B cell (primary cell): ENCODE data around the gene RFTN2. TPM values are rescaled to one million over a fixed set of nuclear protein-coding genes. Genes with fewer than 3 reads are reported as not detected.

Experiments used
- ATAC-seq: fragments of 200-7000 bp; cut with Tn5 transposase; one replicate; pipeline ENCODE4 v1.10.0; 2021; ENCODE audit warnings: low read depth, mild to moderate bottlenecking, moderate number of reproducible peaks, moderate library complexity
- CTCF ChIA-PET: fragments of 350-600 bp; sonication (Branson Sonifier 250); formaldehyde crosslinking; loops from one replicate; lab custom pipeline; 2021; ENCODE audit warnings: antibody characterized with exemption, inconsistent platforms; lab: Charles Lee
- POLR2A ChIA-PET: fragments of 350-600 bp; sonication (Branson Sonifier 250); formaldehyde crosslinking; loops from one replicate; lab custom pipeline; 2021; ENCODE audit warnings: antibody characterized with exemption; lab: Charles Lee
- DNase-seq: peaks from one replicate; pipeline ENCODE4 v3.0.0; 2013
- H2AFZ ChIP-seq: 2 replicates; pipeline ENCODE4 v1.6.1; 2012; ENCODE audit warnings: mild to moderate bottlenecking, low read depth, low read length; ENCODE audit not compliant: insufficient read depth, poor library complexity, severe bottlenecking
- H3K27ac ChIP-seq, 2 donors: 1 replicate in 1 of 2; 2 replicates in 1 of 2; pipeline ENCODE4 v1.5.1; 2012 to 2013; ENCODE audit warnings: low read length in 2 of 2, mild to moderate bottlenecking in 2 of 2, moderate library complexity in 1 of 2
- H3K27me3 ChIP-seq, 4 experiments: fragments of 200-600 bp in 1 of 4; sonication (generic) in 1 of 4; replicated peaks in 1 of 4; 1 replicate in 2 of 4; 2 replicates in 2 of 4; pipeline versions ENCODE4 v1.6.1 to v1.7.0; 2013 to 2016; ENCODE audit warnings: low read length in 3 of 4, mild to moderate bottlenecking in 2 of 4, mixed read lengths in 1 of 4, moderate library complexity in 1 of 4; ENCODE audit not compliant: insufficient read depth in 4 of 4, control insufficient read depth in 3 of 4; ENCODE audit errors: control extremely low read depth in 1 of 4
- H3K36me3 ChIP-seq, 2 experiments: replicated peaks in 1 of 2; 1 replicate in 1 of 2; 2 replicates in 1 of 2; pipeline versions ENCODE4 v1.6.1 to v1.7.1; 2013; ENCODE audit warnings: low read length in 1 of 2; ENCODE audit not compliant: insufficient read depth in 2 of 2, control insufficient read depth in 1 of 2; ENCODE audit errors: control extremely low read depth in 1 of 2, extremely low read depth in 1 of 2
- H3K4me1 ChIP-seq, 2 donors: fragments of 200-600 bp in 1 of 2; sonication (generic) in 1 of 2; 1 replicate in 1 of 2; 2 replicates in 1 of 2; pipeline versions ENCODE4 v1.5.1 to v1.6.1; 2013 to 2017; ENCODE audit warnings: low read length in 2 of 2; ENCODE audit not compliant: control insufficient read depth in 2 of 2, insufficient read depth in 2 of 2
- H3K4me2 ChIP-seq: replicated peaks from 2 replicates; pipeline ENCODE3; 2012; ENCODE audit warnings: mild to moderate bottlenecking, low read depth, low read length; ENCODE audit not compliant: poor library complexity, severe bottlenecking
- H3K4me3 ChIP-seq, 5 experiments: fragments of 200-600 bp in 1 of 5; sonication (generic) in 1 of 5; 1 replicate in 3 of 5; 2 replicates in 2 of 5; pipeline versions ENCODE4 v1.5.1 to v1.7.0; 2011 to 2016; ENCODE audit warnings: low read length in 4 of 5, mild to moderate bottlenecking in 4 of 5, low read depth in 2 of 5, control low read depth in 1 of 5, moderate library complexity in 1 of 5; ENCODE audit not compliant: insufficient read depth in 1 of 5; ENCODE audit errors: control extremely low read depth in 1 of 5, extremely low read depth in 1 of 5
- H3K79me2 ChIP-seq: fragments of 200-600 bp; sonication (generic); one replicate; pipeline ENCODE4 v1.6.0; 2016; ENCODE audit warnings: low read length; ENCODE audit not compliant: control insufficient read depth, insufficient read depth
- H3K9ac ChIP-seq: fragments of 200-600 bp; sonication (generic); 2 replicates; pipeline ENCODE4 v1.6.1; 2017; ENCODE audit warnings: mild to moderate bottlenecking, low read length, moderate library complexity
- H3K9me3 ChIP-seq, 3 donors: one replicate each; pipeline versions ENCODE4 v1.6.1 to v1.7.1; 2013; ENCODE audit warnings: low read length in 2 of 3; ENCODE audit not compliant: control insufficient read depth in 2 of 3, insufficient read depth in 1 of 3; ENCODE audit errors: control extremely low read depth in 1 of 3
- H4K20me1 ChIP-seq: 2 replicates; pipeline ENCODE4 v1.6.0; 2012; ENCODE audit warnings: mild to moderate bottlenecking, low read length; ENCODE audit not compliant: insufficient read depth, control insufficient read depth, poor library complexity, severe bottlenecking
- H3K27ac Mint-ChIP-seq: one replicate; pipeline ENCODE4 v1.8.0; 2021; ENCODE audit warnings: mixed read lengths
- H3K27me3 Mint-ChIP-seq: one replicate; pipeline ENCODE4 v1.8.0; 2021; ENCODE audit warnings: mixed read lengths
- H3K4me1 Mint-ChIP-seq: one replicate; pipeline ENCODE4 v1.8.0; 2021; ENCODE audit warnings: mixed read lengths
- H3K4me3 Mint-ChIP-seq: one replicate; pipeline ENCODE4 v1.8.0; 2021; ENCODE audit warnings: mixed read lengths
- H3K9me3 Mint-ChIP-seq: one replicate; pipeline ENCODE4 v1.8.0; 2022; ENCODE audit warnings: mixed read lengths; ENCODE audit not compliant: insufficient read depth
- EZH2 ChIP-seq: IDR thresholded peaks from 2 replicates; pipeline ENCODE4 v1.6.1; 2012; ENCODE audit warnings: borderline replicate concordance, low read depth, mild to moderate bottlenecking, moderate library complexity, low read length; ENCODE audit not compliant: insufficient read depth, poor library complexity, severe bottlenecking
- WGBS: methylation state at CpG from one replicate; pipeline ENCODE4 v1.1.5; 2013; ENCODE audit warnings: missing lambda C conversion rate; ENCODE audit not compliant: insufficient coverage; 5-methylcytosine and 5-hydroxymethylcytosine counted together
- intact Hi-C: fragments of 100-400 bp; cut with micrococcal nuclease; formaldehyde crosslinking; loops from one replicate; pipeline ENCODE4 v1.10.0; 2022
- polyA plus RNA-seq: library from polyadenylated mRNA; depleted of rRNA; stranded (reverse); fragments of >200 nt; gene quantifications from 2 replicates; pipeline ENCODE4 v1.2.3, GENCODE V29; 2012
- total RNA-seq, 2 donors: library from RNA; stranded (reverse); fragments of 120-200 nt in 1 of 2; gene quantifications; 1 replicate in 1 of 2; 2 replicates in 1 of 2; pipeline versions ENCODE4 v1.2.3 to v1.2.4, GENCODE V29; 2013 to 2022
- TF ChIP-seq, protein P1 (sequence below): fragments of 200-600 bp; IDR thresholded peaks from one replicate; pipeline ENCODE4 v1.8.0; 2022; ENCODE audit warnings: antibody characterized with exemption, mild to moderate bottlenecking

RFTN2 gene
- total and polyA plus RNA-seq, 2 donors (not counting 1 experiment from before 2014, with no cell fraction given), result not detected

DNA sequence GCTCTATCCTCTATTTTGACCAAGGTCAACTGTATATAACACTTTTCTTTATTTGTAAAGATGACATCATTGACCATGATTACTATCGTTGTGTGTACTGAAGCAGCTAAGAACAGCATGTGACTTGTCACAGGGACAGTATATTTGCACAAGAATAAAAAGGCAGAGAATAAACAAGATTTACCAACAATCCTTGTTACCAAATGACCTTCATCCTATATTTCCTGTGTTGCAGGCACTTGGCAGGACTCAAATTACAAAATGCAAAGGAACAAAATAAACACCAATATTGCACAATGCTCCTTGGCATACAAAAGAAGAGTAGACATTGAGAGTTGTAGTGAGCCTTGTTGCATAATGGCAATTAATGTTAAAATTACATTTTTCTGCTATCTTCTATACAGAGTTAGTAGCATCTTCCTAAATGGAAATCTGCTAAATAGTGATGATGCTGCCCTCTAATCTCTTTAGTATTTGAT is 61.8 kb downstream of the RFTN2 start:
- no peak for TF ChIP-seq EZH2
- TF ChIP-seq, protein P1, sequence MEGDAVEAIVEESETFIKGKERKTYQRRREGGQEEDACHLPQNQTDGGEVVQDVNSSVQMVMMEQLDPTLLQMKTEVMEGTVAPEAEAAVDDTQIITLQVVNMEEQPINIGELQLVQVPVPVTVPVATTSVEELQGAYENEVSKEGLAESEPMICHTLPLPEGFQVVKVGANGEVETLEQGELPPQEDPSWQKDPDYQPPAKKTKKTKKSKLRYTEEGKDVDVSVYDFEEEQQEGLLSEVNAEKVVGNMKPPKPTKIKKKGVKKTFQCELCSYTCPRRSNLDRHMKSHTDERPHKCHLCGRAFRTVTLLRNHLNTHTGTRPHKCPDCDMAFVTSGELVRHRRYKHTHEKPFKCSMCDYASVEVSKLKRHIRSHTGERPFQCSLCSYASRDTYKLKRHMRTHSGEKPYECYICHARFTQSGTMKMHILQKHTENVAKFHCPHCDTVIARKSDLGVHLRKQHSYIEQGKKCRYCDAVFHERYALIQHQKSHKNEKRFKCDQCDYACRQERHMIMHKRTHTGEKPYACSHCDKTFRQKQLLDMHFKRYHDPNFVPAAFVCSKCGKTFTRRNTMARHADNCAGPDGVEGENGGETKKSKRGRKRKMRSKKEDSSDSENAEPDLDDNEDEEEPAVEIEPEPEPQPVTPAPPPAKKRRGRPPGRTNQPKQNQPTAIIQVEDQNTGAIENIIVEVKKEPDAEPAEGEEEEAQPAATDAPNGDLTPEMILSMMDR, result no peak
- H3K27ac ChIP-seq, result no peak overlapping the region
- no peaks in the 10 kb centered on the region for H3K27me3 ChIP-seq
- Mint-ChIP-seq H3K4me3 (no peak overlapping the region), H3K4me1 (no peaks in the 10 kb centered on the region), H3K9me3 (no peaks in the 10 kb centered on the region), H3K27me3 (peaks cover 18% of the 10 kb centered on the region), H3K27ac (no peak overlapping the region)
- WGBS, result no CpG with 5 or more reads among the region's 1 CpG
- ATAC-seq, result no peak
- no peaks in the 10 kb centered on the region for H3K4me1 ChIP-seq
- H3K4me2 ChIP-seq, result no peak overlapping the region
- no peaks in the 10 kb centered on the region for H3K36me3 ChIP-seq
- intact Hi-C loops, result no loop called here
- DNase-seq, result no peak
- H3K79me2 ChIP-seq, result no peaks in the 10 kb centered on the region
- ChIA-PET CTCF (no interaction called here), POLR2A (no interaction called here)
- H2AFZ ChIP-seq, result no peak overlapping the region
- no peak overlapping the region for H3K9ac ChIP-seq
- H3K4me3 ChIP-seq, result no peak overlapping the region
- no peaks in the 10 kb centered on the region for H3K9me3 ChIP-seq
- no peaks in the 10 kb centered on the region for H4K20me1 ChIP-seq

DNA sequence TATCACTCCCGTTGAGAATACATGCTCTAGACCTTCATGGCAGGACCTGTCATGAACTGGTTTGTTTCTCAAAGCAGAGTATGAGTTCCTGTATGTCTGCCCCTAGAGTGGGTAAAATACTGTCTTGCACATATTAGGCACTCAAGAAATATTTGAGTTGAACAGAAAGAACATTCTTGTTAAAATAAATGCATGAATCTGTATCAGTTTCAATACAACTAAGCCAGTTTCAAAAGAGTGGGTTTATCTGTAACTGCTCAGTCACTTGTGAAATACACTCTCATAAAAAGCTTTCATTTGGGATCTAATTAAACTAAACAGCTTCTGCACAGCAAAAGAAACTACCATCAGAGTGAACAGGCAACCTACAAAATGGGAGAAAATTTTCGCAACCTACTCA is 69.2 kb downstream of the RFTN2 start:
- DNase-seq, result no peak
- H3K9ac ChIP-seq, result no peak overlapping the region
- no peak overlapping the region for H3K4me2 ChIP-seq
- H3K9me3 Mint-ChIP-seq, result no peaks in the 10 kb centered on the region
- CTCF ChIA-PET, result no interaction called here
- H3K4me3 Mint-ChIP-seq, result no peak overlapping the region
- WGBS, result no CpG with 5 or more reads among the region's 2 CpGs
- H3K4me1 Mint-ChIP-seq, result no peaks in the 10 kb centered on the region
- H3K9me3 ChIP-seq, result no peaks in the 10 kb centered on the region
- no peaks in the 10 kb centered on the region for H3K36me3 ChIP-seq
- H3K27me3 Mint-ChIP-seq, result peaks cover 2% of the 10 kb centered on the region
- H2AFZ ChIP-seq, result no peak overlapping the region
- H4K20me1 ChIP-seq, result no peaks in the 10 kb centered on the region
- no peak overlapping the region for H3K27ac ChIP-seq
- intact Hi-C loops, result no loop called here
- H3K79me2 ChIP-seq, result no peaks in the 10 kb centered on the region
- TF ChIP-seq, protein P1, result no peak
- TF ChIP-seq EZH2, result no peak
- H3K4me1 ChIP-seq, result no peaks in the 10 kb centered on the region
- no peak overlapping the region for H3K27ac Mint-ChIP-seq
- POLR2A ChIA-PET, result no interaction called here
- H3K27me3 ChIP-seq, result no peaks in the 10 kb centered on the region
- no peak overlapping the region for H3K4me3 ChIP-seq
- ATAC-seq, result no peak
